Kidney tubule cell (primary cell): ENCODE measurements around the gene RIIAD1.
"Not testable (repeated sequence)": the region's sequence is repeated elsewhere in the genome, so short reads cannot be mapped to it uniquely, and the experiment has no call there.

ENCODE experiments used
- DNase-seq: peaks from one replicate; pipeline ENCODE4 v3.0.0-alpha.2; 2018; ENCODE audit warnings: low spot score

The RIIAD1 gene

GRCh38 chr1:151737026-151737425, 15.7 kb downstream of the RIIAD1 start:
- no peak for DNase-seq

DNA sequence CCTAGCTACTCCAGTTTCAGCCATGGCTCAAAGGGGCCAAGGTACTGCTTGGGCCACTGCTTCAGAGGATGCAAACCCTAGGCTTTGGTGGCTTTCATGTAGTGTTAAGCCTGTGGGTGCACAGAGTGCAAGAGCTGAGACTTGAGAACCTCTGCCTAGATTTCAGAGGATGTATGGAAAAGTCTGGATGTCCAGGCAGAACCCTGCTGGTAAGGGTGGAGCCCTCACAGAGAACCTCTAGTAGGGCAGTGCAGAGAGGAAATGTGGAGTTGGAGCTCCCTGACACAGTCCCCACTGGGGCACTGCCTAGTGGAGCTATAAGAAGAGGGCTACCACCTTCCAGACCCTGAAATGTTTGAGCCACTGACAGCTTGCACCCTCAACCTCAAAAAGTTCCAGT, 16.2 kb downstream of the RIIAD1 start:
- no peak for DNase-seq

DNA sequence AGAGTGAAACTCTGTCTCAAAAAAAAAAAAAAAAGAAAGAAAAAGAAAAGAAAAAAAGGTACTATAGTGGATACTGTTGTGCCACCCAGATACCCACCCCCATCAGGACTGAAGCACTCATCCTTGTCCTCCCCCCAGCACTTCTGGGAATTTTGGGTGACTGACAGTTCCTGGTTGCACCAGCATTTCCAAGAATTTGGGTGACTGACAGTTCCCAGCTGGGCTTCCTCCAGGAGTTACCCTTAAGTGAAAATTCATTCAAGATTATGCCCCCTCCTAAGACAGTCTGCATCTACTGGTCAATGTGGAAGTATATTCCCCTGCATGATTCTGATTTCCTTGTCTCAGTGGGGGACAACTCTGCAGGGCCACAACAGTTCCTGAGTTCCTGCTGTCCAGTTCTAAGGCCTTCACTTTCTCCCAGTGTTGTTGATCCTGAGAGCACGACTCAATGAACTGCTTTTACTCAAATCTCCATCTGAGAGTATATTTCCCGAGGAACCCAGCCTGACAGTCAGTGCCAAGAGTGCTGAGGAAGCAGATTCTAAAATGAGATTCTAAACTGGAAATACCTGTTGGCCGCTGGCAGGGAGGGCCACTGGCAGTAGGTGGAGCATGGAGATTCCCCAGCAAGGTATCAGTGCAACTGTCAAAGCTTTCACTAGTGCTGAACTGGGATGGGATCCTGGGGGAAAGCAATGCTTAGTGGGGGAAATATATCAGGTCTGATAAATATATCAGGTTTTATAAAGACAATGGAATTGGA, 18.5 kb downstream of the RIIAD1 start:
- DNase-seq = peak; percentile 38

GRCh38 chr1:151741516-151741915, 20.2 kb downstream of the RIIAD1 start:
- DNase-seq = no peak

DNA sequence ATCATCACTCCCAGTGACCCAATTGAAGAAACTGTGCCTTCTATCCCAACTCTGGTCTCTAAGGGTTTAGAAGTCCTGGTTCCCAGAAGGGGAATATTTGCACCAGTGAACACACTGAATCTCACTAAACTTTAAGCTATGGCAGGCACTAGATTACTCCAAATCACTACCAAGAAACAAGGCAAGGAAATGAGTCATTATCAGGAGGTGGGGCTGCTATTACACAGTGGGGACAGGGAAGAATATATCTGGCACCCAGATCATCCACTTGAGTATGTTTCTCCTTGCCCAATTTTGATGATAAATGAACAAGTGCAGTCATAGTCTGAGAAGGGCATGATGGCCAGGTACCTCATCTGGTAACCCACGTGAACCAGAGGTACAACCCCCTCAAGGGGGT, 35.0 kb downstream of the RIIAD1 start:
- DNase-seq = peak; percentile 56

DNA sequence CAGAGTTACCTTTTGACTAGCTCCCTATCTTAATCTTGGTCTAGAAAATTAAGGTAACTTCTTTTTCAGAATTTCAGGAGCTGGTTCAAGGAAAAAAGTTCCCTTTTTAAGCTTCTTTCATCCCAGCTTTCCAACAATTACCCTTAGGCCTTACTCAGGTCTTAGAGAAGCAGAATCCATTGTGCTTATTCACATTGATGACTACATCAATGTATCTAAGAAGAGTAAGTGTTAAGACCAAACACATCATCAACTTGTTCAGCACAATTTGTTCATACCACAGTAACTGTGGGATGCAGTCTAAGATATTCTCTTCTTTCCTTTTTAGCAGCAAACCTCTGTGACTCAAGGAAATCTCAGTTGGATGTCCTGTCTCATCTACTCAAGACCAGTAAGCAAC, 37.9 kb downstream of the RIIAD1 start:
- no peak for DNase-seq

DNA sequence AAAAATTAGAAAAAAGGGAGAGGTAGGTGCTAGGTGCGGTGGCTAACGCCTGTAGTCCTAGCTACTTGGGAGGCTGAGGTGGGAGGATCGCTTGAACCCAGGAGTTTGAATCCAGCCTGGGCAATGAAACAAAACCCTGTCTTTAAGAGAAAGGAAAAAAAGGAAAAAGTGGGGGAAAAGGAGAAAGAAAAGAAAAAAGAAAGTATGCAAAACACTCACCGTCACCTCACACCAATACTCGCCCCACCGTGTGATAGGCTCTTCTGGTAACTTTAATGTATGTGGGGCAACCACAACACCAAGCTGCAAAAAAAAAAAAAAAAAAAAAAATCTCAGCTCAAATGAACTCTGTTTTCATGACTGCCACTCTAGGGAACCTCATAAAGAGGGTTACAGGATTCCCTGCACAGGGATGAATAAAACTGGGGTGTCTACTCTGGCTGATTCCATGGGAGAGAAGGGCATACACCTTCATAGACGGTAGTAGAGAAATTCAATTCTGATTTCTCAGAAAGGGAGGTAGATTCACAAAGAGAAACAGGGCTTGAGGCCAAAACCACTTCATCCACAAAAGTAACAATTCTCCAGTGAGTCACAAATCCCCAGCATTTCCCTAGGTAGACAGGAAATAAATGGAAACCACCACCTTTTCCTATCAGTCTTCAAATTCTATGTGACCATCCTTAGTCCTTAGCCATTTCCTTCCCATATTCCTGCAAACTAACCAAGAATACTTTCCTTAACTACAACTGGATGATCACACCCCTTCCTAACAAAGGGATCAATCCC, 39.5 kb downstream of the RIIAD1 start:
- peak; percentile 26 for DNase-seq

DNA sequence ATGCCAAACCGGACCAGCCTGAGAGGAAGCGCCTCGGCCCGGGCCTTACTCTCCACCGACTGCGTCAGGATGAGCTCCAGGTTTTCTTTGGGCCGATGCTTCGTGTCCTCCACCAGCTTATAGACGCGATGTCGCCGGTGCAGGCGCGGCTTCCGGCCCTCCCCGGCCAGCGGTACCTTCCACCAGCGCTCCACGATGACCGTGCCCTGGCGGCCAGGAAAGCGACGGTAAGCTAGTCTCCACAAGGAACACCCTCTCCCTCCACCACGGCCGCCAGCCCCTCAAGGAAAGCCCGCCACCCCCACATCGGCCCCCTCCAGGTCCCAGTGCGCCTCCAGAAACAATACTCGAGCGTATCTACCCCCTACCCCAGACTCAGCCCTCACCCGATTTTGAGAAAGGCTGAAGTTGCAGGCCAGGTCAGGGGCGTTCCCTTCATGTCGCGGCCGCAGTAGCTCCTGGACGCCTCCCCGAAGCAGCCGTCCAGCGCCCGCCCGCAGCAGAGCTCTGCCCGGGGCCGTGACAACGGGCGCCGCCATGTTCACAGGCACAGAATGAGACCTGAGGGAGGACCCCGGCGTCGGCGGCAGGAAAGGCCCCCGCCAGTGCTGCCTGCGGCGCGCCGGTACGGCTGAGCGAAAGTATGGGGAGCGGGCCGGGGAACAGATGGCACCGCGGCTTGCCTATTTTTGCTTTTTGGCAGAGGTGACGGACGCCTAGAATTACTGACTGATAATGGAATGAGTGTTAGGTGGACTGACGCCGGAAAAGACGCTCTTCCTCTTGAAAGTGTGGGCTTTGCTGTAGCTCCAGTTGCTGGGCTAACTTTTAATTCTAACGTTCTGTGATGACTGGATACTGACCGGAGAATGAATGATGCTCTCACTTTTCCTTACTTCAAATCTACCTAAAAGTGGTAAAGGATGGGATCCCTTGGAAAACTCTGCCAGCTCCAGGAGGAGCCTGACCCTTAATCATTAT, 41.9 kb downstream of the RIIAD1 start, which contains the start of gene MRPL9:
Gene MRPL9, minus strand, starts transcription at position 556 of the 981 bp plus-strand sequence. Its CDS starts 17 bp downstream, at position 539.
- peak; percentile 85 for DNase-seq

DNA sequence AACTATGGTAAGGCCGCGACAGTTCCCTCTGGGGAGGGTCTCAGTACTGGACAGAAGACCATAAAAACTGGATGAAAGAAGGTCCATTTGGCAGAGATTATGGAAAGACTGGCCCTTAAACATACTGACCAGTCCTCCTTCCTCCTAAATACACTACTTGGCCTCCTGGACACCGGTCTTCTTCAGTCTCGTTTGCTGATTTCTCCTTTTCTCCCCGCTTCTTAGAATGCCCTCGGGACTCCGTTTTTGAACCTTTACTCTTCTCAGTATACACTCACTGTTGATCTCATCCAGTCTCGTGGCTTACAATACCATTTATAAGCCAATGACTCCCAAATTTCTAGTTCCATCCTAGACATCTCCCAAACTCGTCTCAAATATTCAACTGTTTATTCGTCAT, 42.7 kb downstream of the RIIAD1 start:
- no peak for DNase-seq

GRCh38 chr1:151768351-151769066, 47.2 kb downstream of the RIIAD1 start:
- DNase-seq = not testable (repeated sequence)

GRCh38 chr1:151769270-151769669, 47.9 kb downstream of the RIIAD1 start:
- not testable (repeated sequence) for DNase-seq

DNA sequence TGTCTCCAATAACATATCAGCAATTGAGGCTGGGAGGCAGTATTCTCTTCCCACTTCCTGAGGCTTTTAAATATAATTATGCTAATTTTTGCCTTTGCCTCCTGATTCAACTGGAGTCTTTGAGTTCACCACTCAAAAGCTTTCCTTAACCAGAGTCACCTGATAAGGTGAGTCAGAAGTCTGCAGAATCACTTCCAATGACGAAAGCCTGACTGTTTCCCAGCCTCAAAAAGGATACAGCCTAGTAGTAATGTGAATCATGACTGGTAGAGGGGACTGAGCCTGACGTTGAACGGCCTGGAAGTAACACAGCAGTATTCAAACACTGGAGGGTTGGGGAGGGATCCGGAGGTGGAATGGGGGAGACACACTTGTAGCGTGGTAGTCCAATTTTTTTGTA, 52.4 kb downstream of the RIIAD1 start:
- DNase-seq = peak; percentile 86

- DNase-seq = no peak
Measured at GRCh38 chr1:151774256-151774922, 53.1 kb downstream of the RIIAD1 start.

DNA sequence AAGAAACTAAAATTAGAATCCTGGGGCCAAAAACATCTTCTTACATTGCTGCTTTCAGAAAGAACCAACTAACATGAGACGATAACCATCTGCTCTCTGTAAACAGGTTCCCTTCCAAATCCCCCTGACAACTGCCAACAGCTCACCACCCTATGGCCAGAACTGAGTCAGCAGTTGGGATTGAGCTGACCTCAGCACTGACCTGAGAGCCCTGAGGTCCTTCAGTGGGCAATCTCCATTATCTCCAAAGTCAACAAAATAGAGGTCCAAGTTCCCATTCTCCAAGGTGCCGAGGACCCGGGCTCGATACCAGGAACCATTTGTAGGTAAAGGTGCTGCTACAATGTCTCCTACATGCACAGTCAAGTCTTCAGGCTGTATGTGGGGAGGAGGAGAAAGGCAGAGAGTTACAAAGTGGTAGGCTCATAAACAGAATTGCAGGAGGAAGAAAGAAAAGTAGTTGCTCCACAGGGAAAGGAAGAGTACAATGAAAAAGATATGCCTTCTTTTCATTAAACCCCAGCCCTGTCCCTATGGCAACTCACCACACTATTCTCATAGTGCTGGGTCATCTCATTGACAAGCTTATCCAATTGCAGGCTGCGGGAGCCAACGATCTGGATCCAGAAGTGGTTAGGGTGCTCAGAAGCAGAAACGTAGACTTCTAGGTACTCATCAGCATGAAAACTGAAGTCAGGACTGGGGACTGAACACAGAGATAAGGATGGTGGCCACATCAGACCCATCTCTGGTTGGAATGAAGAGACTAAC, 54.8 kb downstream of the RIIAD1 start:
- no peak for DNase-seq

DNA sequence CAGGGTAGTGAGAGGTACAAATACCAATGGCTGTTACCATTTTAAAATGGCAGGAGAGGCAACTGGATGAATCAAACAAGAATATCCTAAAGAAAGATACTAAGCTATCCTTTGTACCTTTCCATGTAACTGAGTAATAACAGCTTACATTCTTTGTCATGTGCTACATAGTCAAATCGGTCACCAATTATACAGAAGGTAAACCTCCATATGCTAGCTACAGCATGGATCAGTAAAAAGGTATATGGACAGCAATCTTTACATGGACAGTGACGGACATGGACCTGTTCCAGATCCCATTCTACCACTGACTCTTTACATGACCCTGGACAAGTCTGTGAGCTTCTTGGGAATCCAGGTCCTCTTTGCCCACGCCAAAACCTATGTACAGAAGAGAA, 55.3 kb downstream of the RIIAD1 start:
- DNase-seq = no peak

- no peak for DNase-seq
Measured at GRCh38 chr1:151777317-151777716, 56.0 kb downstream of the RIIAD1 start.
